Measurements from ENCODE around the gene JAKMIP1.

JAKMIP1 gene

DNA sequence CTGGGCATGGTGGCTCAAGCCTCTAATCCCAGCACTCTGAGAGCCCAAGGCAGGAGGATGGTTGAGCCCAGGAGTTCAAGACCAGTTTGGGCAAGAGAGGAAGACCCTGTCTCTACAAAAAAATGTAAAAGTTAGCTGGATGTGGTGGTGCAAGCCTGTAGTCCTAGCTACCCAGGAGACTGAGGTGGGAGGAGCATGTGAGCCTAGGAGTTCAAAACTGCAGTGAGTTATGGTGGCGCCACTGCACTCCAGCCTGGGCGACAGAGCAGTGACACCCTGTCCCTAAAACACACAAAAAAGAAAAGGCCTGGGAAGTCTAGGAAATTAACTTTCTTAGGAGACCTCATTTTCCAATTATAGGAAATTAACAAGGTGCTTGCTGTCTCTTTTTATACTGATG is 76.8 kb downstream of the JAKMIP1 start:
- DNase-seq, result no peak
- TF ChIP-seq POLR2A (IDR thresholded peaks at IDR 0.05; ENCODE audit: low read length) (no peak), GATA1 (IDR thresholded peaks at IDR 0.05; ENCODE audit: low read depth, low read length) (no peak)

DNA sequence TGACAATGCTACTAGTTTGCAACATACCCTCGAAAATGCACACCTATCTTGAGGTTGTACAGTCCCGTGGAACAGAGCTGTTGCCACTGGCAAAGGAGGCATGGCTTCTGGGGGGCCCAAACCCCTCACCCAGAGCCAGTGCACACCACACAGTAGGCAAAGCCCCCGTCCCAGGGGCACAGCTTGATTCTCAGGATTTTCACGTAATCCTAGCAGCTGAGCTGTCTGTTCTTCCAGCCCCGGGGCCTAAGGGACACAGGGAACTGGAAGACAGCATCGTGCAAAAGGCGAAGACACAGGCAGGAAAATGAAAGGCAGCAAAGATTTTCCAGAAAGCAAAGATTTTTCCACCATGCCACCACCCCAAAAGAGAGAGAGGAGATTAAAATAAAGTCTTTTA is 77.2 kb downstream of the JAKMIP1 start:
- TF ChIP-seq POLR2A (IDR thresholded peaks at IDR 0.05; ENCODE audit: low read length) (no peak), GATA1 (IDR thresholded peaks at IDR 0.05; ENCODE audit: low read depth, low read length) (no peak)
- no peak for DNase-seq

DNA sequence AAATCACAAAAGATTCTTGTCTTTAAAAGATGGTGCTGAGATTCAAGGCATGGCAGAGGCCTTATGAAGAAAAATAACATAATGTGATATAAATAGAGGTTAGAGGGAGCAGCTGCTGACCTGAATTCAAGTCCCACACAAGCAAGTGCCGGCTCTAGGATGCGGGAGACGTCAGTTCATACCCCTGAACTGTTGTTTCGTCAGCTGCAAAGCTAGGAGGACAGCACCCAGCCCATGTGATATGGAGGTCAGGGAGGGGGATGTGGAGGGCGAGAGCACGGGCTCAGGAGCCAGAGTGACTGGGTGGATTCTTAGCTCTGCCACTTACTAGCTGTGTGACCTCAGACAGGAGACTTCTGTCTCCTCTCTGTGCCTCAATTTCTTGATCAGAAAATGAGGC is 77.9 kb downstream of the JAKMIP1 start:
- TF ChIP-seq GATA1 (IDR thresholded peaks at IDR 0.05; ENCODE audit: low read depth, low read length) (no peak), POLR2A (IDR thresholded peaks at IDR 0.05; ENCODE audit: low read length) (no peak)
- no peak for DNase-seq

DNA sequence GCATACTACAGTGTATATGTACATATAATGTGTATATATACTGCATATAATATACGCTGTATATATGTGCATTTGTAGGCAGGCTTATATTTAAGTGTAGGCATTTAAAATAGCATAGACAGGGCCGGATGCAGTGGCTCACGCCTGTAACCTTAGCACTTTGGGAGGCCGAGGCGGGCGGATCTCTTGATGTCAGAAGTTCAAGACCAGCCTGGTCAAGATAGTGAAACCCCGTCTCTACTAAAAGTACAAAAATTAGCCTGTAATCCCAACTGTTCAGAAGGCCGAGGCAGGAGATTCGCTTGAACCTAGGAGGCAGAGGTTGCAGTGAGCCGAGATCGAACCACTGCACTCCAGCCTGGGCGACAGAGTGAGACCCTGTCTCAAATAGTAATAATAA is 78.4 kb downstream of the JAKMIP1 start:
- no peak for DNase-seq

DNA sequence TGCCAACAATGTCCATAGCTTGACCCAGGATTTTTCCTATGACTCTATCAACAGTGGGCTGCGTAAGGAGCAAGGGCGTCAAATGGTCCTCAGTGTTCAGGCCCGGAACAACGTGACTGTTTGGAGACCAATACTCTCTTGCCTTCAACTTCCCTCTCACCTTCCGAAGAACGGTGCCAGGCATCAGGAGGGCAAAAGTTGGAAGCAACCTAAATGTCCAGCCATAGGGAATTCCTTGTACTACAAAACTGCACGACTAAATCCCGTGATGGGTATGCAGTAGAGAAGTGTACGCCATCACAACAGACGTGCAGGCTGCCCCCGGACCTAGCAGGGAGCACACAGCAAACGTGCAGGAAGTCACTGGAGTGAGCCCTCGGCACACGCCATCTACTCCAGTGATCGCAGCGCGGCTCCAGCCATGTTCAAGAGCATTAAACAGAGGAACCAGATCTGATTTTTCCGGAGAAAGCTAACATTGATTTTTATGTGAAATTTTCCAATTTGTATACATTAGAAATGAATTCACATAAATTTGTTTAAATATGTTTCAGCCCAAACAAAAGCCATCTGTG is 79.0 kb downstream of the JAKMIP1 start:
- DNase-seq, result no peak
- TF ChIP-seq GATA1 (IDR thresholded peaks at IDR 0.05; ENCODE audit: low read depth, low read length) (no peak), POLR2A (IDR thresholded peaks at IDR 0.05; ENCODE audit: low read length) (no peak)

More for the DNA sequence above, 78.4 kb downstream of the JAKMIP1 start:
- no peak for TF ChIP-seq GATA1 (IDR thresholded peaks at IDR 0.05; ENCODE audit: low read depth, low read length)
- TF ChIP-seq POLR2A (IDR thresholded peaks at IDR 0.05; ENCODE audit: low read length), result no peak

DNA sequence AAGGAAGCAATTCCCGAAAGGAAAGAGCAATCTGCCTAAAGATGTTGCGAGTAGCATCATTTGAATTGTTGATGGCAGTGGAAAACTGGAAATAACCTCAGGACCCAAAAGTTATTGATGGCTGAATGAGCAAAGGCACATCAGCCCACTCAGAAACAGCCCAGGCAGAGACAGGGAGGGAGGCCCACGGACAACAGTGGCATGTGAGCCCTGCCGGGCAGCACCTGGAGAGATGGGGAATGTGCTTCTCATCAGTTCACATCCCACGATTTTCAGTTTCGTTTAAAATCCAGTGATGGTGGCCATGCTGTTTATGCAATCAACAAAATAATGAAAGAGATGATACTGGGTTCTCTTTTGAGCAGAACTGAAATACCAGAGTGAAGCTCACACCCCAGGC is 80.0 kb downstream of the JAKMIP1 start:
- TF ChIP-seq POLR2A (IDR thresholded peaks at IDR 0.05; ENCODE audit: low read length) (no peak), GATA1 (IDR thresholded peaks at IDR 0.05; ENCODE audit: low read depth, low read length) (no peak)
- no peak for DNase-seq

DNA sequence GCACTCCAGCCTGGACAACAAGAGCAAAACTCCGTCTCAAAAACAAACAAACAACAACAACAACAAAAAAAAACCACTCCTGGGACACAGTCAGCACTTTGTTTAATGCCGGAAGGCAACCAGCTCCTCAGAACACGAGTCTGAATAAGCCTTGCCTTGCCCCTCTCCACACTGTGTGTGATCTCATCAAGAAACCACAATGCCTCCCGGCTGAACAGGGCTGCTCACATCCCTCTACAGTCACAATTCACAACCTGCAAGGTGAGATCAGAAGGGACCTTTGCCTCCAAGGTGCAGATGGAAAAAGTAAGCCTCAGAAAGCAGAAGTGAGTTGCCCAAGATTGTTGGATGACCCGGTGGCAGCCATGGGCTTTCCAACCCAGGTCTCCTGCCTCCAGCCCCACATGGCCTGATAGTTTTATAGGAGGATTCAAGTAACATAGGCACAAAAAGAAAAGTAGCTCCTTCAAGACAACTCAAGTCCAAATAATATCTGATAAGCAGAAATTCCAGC is 80.8 kb downstream of the JAKMIP1 start:
- DNase-seq, result no peak
- TF ChIP-seq GATA1 (IDR thresholded peaks at IDR 0.05; ENCODE audit: low read depth, low read length) (no peak), POLR2A (IDR thresholded peaks at IDR 0.05; ENCODE audit: low read length) (no peak)

DNA sequence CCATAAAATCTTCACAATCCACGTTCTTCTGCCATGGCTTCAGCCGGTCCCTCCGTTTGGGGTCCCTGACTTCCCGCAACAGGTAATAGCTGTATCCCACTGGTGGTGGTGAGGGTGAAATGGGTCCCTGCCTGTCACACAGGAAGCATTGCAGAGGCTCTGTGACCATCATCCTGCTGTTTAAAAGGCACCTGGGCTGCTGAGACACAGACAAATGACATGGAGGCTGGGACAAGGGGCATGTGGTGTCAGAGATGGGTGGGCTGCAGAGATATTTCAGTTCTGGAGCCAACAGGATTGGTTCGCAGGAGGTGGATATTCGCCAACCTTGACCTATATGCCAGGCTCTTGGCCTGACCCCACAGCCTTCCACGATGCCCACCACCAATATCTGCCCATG is 82.1 kb downstream of the JAKMIP1 start:
- no peak for DNase-seq
- TF ChIP-seq GATA1 (IDR thresholded peaks at IDR 0.05; ENCODE audit: low read depth, low read length) (no peak), POLR2A (IDR thresholded peaks at IDR 0.05; ENCODE audit: low read length) (no peak)

DNA sequence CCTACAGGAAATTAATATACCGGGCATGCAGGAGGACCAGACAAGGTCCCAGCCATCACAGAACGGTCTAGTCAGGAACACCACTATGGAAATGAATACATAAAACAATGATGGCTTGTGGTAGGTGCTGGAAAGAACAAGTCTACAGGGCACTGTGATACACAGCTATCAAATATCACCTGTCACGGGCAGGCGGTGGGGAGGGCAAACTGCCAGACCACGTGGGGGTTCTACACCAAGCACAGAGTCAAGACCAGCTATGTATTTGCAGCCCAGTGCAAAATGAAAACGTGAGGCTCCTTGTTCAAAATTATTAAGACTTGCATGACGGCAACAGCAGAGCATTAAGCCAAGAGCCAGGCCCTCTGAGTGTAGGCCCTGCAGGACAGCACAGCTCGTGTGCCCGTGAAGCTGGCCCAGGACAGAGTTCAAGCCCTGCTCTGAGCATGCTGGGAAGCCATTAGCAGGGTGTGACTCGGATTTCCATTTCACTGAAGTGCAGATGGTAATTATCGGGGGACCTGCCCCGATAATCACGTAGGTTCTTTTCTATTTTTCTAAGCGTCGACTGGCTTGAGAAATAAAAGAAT is 83.6 kb downstream of the JAKMIP1 start:
- TF ChIP-seq GATA1 (IDR thresholded peaks at IDR 0.05; ENCODE audit: low read depth, low read length), result no peak
- no peak for TF ChIP-seq POLR2A (IDR thresholded peaks at IDR 0.05; ENCODE audit: low read length)
- DNase-seq, result no peak

DNA sequence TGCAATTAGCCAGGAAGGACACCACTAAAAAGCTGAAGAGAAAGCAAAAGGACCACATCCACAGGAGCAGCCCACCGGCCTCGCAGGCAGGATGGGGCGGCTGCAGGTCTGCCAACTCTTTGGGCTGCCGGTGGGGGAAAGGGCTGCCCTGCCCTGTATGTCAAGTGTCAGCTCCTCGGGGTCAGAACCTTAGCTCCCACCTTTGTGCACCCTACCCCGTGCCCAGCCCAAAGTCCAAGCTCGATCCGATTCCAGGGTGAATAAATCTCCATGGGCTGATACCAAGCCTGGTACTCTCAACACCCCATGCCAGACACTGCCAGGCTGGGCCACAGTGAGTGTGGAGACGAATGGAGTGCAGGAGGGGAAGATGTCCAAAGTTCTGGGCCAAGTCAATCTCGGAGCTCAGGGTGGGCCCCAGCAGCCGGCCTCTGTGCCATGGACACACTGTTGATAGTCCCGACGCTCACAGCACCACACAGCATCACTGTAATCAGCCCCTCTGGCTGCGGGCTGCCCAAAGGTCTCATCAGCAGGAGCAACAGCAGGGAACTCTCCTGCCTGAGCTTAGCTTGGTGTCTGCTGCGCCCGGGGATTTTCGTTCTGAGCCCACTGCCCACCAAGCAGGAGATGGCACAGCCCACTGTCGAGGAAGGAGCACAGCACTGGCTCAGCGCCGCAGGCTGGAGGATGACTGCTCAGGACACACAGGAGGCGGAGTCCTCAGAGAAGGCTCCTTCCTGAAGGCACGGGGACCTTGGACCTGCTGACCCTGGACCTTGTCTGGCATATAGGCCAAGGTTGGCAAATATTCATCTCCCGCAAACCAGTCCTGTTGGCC is 84.4 kb downstream of the JAKMIP1 start:
- TF ChIP-seq POLR2A (IDR thresholded peaks at IDR 0.05; ENCODE audit: low read length) (no peak), GATA1 (IDR thresholded peaks at IDR 0.05; ENCODE audit: low read depth, low read length) (no peak)
- no peak for DNase-seq

DNA sequence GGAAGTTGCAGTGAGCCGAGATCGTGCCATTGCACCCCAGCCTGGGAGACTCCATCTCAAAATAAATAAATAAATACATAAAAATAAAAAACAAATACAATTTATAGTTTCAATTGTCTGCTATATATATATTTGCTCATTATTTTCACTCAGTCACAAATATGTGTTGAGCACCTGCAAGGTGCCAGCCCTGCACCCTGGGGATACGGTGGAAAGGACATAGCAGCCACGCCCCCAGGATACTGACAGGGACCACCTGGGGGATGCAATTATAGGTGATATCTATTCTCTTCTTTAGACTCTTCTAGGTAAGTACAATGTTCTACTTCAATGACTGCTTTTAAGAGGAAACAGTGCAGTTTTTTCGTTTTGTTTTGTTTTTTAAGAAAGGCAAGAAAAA is 85.0 kb downstream of the JAKMIP1 start:
- DNase-seq, result no peak
- TF ChIP-seq POLR2A (IDR thresholded peaks at IDR 0.05; ENCODE audit: low read length), result no peak
- TF ChIP-seq GATA1 (IDR thresholded peaks at IDR 0.05; ENCODE audit: low read depth, low read length), result no peak

DNA sequence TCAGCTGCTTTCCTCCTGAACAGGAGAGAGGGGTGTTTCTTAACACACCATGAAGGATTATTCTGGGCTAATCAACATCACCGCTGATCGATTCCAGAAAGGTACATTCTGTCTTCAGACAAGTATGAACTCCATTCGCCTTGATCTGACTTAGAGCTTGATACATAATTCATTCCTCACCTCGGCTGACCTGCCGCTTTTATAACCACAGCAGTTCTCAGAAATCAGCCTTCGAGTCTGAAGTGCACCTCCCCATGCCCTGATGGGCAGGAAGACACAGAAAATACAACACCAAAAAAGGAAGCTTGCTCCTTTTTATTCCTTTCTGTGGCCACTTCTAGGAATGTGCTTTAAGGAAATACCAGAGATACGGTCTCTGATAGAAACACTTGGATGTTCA is 85.7 kb downstream of the JAKMIP1 start:
- no peak for TF ChIP-seq POLR2A (IDR thresholded peaks at IDR 0.05; ENCODE audit: low read length)
- no peak for TF ChIP-seq GATA1 (IDR thresholded peaks at IDR 0.05; ENCODE audit: low read depth, low read length)
- no peak for DNase-seq

DNA sequence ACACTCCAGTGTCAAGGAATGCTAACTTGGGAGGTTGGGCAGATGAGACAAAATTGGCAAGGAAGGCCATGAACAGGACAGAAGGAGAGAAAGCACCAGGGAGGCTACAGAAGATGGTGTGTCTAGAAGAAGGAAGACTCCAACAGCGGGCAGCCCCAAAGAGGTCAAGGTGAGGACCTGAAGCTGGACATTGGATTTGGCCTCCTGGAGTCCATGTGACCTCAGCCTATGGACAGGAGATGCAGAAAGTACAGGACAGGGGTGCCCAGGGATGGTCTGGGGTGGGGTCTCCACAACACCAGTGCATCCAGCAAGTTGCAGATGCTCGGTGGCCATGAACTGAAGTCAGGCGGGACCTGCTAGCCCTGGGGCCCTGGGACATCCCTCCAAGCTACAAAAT is 86.2 kb downstream of the JAKMIP1 start:
- TF ChIP-seq GATA1 (IDR thresholded peaks at IDR 0.05; ENCODE audit: low read depth, low read length), result no peak
- no peak for TF ChIP-seq POLR2A (IDR thresholded peaks at IDR 0.05; ENCODE audit: low read length)
- DNase-seq, result no peak

DNA sequence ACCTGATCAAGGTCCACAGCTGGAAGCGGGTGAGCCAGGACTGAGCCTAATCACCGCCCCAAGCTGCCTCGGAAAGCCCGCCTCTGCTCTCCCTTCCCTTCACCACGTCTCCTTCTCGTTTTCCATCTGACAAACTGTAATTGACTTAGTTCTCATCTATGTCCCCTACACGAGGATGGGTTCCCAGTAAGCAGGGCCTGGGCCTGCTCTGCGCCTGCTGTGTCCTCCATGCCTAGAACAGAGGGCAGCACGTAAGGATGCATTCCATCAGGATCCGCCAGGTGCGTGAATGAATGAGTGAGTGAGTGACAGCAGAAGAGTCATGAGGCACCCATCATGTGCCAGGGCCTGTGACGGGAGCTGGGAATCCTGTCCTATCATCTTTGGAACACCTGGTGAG is 86.7 kb downstream of the JAKMIP1 start:
- TF ChIP-seq GATA1 (IDR thresholded peaks at IDR 0.05; ENCODE audit: low read depth, low read length) (no peak), POLR2A (IDR thresholded peaks at IDR 0.05; ENCODE audit: low read length) (no peak)
- no peak for DNase-seq

All from erythroblast (primary cell).